IPS DF 6.9 (cell line): ENCODE data around the gene TMEM272.

ENCODE experiments used
- DNase-seq: peaks from one replicate; pipeline ENCODE4 v3.0.0-alpha.2; 2013; ENCODE audit warnings: low read depth, low spot score
- H3K27ac ChIP-seq: one replicate; pipeline ENCODE4 v1.5.1; 2013; ENCODE audit warnings: low read length, control low read depth
- H3K27me3 ChIP-seq: 2 replicates; pipeline ENCODE4 v1.6.1; 2013; ENCODE audit warnings: mild to moderate bottlenecking, low read length; ENCODE audit not compliant: control insufficient read depth, insufficient read depth
- H3K36me3 ChIP-seq: 2 replicates; pipeline ENCODE4 v1.6.1; 2013; ENCODE audit warnings: low read length; ENCODE audit not compliant: control insufficient read depth, insufficient read depth
- H3K4me1 ChIP-seq: 2 replicates; pipeline ENCODE4 v1.6.1; 2013; ENCODE audit warnings: low read length; ENCODE audit not compliant: control insufficient read depth, insufficient read depth
- H3K4me3 ChIP-seq: 2 replicates; pipeline ENCODE4 v1.5.1; 2013; ENCODE audit warnings: mild to moderate bottlenecking, low read length
- H3K9me3 ChIP-seq: 2 replicates; pipeline ENCODE4 v1.6.1; 2013; ENCODE audit warnings: low read length, inconsistent platforms; ENCODE audit not compliant: control insufficient read depth, insufficient read depth
- WGBS: extraction: QIAGEN DNeasy Blood & Tissue Kit; methylation state at CpG from one replicate; pipeline ENCODE4 v1.1.7; 2013; ENCODE audit warnings: mixed read lengths, missing lambda C conversion rate; ENCODE audit not compliant: insufficient read length, insufficient coverage; 5-methylcytosine and 5-hydroxymethylcytosine counted together

The TMEM272 gene

GRCh38 chr13:51849145-51850101 is 4.4 kb upstream of the TMEM272 start:
- H3K36me3 ChIP-seq, result no peaks in the 10 kb centered on the region
- no peaks in the 10 kb centered on the region for H3K9me3 ChIP-seq
- no peak overlapping the region for H3K27ac ChIP-seq
- DNase-seq, result peak; percentile 83
- no CpG with 5 or more reads among the region's 21 CpGs for WGBS
- no peak overlapping the region for H3K4me3 ChIP-seq
- H3K27me3 ChIP-seq, result no peaks in the 10 kb centered on the region
- no peaks in the 10 kb centered on the region for H3K4me1 ChIP-seq

DNA sequence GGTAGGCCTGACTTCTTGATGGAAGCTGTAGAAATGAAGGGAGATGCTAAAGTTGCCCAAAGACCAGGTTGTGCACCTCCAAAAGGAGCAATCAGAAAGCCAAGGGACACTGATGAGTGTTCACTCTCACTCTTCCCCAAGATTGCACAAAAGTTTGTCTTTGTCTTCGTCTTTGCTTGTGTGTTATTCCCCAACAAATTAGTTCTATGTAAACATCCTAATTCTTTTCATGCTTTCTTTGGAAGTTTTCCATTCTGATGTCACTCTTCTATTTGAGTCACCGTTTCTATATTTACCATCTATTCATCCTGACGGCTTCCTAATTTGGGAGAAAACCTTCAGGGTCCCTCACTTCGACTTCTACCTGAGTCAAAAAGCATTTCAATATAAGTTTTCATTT is 3.7 kb upstream of the TMEM272 start:
- no peaks in the 10 kb centered on the region for H3K36me3 ChIP-seq
- no CpG with 5 or more reads among the region's 4 CpGs for WGBS
- H3K27ac ChIP-seq, result no peak overlapping the region
- no peaks in the 10 kb centered on the region for H3K27me3 ChIP-seq
- no peaks in the 10 kb centered on the region for H3K9me3 ChIP-seq
- DNase-seq, result no peak
- H3K4me3 ChIP-seq, result no peak overlapping the region
- no peaks in the 10 kb centered on the region for H3K4me1 ChIP-seq

- no peaks in the 10 kb centered on the region for H3K9me3 ChIP-seq
- no peaks in the 10 kb centered on the region for H3K27me3 ChIP-seq
- H3K27ac ChIP-seq, result no peak overlapping the region
- DNase-seq, result no peak
- WGBS, result no CpG with 5 or more reads among the region's 1 CpG
- H3K4me1 ChIP-seq, result no peaks in the 10 kb centered on the region
- no peak overlapping the region for H3K4me3 ChIP-seq
- H3K36me3 ChIP-seq, result no peaks in the 10 kb centered on the region
These were observed 1.8 kb upstream of the TMEM272 start for GRCh38 chr13:51846756-51847155.

- no peak for DNase-seq
- Histone ChIP-seq H3K27me3 (no peaks in the 10 kb centered on the region), H3K9me3 (no peaks in the 10 kb centered on the region), H3K4me3 (no peak overlapping the region), H3K4me1 (no peaks in the 10 kb centered on the region), H3K36me3 (no peaks in the 10 kb centered on the region), H3K27ac (no peak overlapping the region)
- WGBS, result no CpG with 5 or more reads among the region's 5 CpGs
These were observed 769 bp upstream of the TMEM272 start for GRCh38 chr13:51845574-51846318.

- WGBS, result no CpG with 5 or more reads among the region's 3 CpGs
- Histone ChIP-seq H3K36me3 (no peaks in the 10 kb centered on the region), H3K27ac (no peak overlapping the region)
These were observed 1.4 kb downstream of the TMEM272 start for GRCh38 chr13:51843529-51843928.

DNA sequence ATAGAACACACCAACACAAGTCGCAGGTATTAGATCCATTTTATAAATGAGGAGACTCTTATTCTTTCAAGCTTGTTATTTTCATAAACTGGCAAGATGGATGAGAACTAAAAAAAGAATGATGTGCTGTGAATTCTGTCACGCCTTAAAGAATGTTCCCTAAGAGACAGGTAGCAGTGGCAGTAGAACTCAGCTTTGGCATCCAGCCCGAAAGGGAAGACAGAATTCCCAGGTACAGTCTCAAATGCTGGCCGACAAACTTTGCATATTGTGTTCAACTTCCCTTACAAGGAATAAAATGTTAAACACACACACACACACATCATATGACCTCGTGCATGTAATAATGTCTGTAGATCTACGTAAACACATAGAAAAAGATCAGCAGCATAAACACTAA is 3.2 kb downstream of the TMEM272 start:
- H3K9me3 ChIP-seq, result no peaks in the 10 kb centered on the region
- H3K4me3 ChIP-seq, result no peak overlapping the region
- no peaks in the 10 kb centered on the region for H3K4me1 ChIP-seq
- H3K27ac ChIP-seq, result no peak overlapping the region
- no peaks in the 10 kb centered on the region for H3K27me3 ChIP-seq
- H3K36me3 ChIP-seq, result no peaks in the 10 kb centered on the region
- no peak for DNase-seq
- no CpG with 5 or more reads among the region's 6 CpGs for WGBS

More at GRCh38 chr13:51843529-51843928, 1.4 kb downstream of the TMEM272 start:
- no peak for DNase-seq
- Histone ChIP-seq H3K27me3 (no peaks in the 10 kb centered on the region), H3K9me3 (no peaks in the 10 kb centered on the region), H3K4me1 (no peaks in the 10 kb centered on the region), H3K4me3 (no peak overlapping the region)

GRCh38 chr13:51840917-51841316 is 4.1 kb downstream of the TMEM272 start:
- DNase-seq, result no peak

GRCh38 chr13:51839711-51840540 is 5.1 kb downstream of the TMEM272 start:
- Histone ChIP-seq H3K4me3 (no peak overlapping the region), H3K36me3 (no peaks in the 10 kb centered on the region), H3K27me3 (no peaks in the 10 kb centered on the region), H3K9me3 (no peaks in the 10 kb centered on the region), H3K27ac (no peak overlapping the region), H3K4me1 (no peaks in the 10 kb centered on the region)
- WGBS, result no CpG with 5 or more reads among the region's 10 CpGs
- no peak for DNase-seq

More at GRCh38 chr13:51840917-51841316, 4.1 kb downstream of the TMEM272 start:
- H3K27ac ChIP-seq, result no peak overlapping the region
- H3K9me3 ChIP-seq, result no peaks in the 10 kb centered on the region
- no peaks in the 10 kb centered on the region for H3K27me3 ChIP-seq
- no peaks in the 10 kb centered on the region for H3K36me3 ChIP-seq
- no peaks in the 10 kb centered on the region for H3K4me1 ChIP-seq
- no peak overlapping the region for H3K4me3 ChIP-seq
- no CpG with 5 or more reads among the region's 6 CpGs for WGBS

DNA sequence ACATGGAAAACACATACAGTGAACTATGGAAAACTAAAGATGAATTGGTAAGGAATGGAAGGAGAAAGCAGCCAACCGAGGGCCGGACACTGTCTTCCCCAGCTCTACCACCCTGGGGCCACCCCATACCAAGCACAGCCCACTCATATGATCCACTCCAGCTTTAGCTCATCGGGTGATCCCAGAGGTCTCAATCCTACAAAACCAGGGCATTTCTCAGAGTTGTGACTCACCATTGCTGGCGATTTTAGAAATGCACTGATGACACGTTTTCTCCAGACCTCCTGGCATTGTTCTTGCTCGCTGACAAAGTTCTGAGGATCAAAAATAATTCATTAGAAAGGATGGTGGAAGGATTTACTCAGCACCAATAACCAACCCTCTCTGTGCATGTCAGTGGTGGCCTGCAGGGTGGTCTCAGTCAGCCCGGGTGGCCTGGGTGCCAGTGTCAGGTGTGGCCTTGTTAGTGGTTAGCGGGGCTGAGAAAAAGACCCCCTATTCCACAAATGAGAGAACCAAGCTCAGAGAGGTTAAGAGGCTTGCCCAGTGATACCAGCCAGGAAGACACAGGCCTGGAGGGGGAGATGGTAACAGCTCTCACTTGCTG is 6.6 kb downstream of the TMEM272 start:
- Histone ChIP-seq H3K4me3 (no peak overlapping the region), H3K27me3 (no peaks in the 10 kb centered on the region), H3K9me3 (no peaks in the 10 kb centered on the region), H3K36me3 (no peaks in the 10 kb centered on the region), H3K27ac (no peak overlapping the region), H3K4me1 (no peaks in the 10 kb centered on the region)
- DNase-seq, result no peak
- no CpG with 5 or more reads among the region's 8 CpGs for WGBS

DNA sequence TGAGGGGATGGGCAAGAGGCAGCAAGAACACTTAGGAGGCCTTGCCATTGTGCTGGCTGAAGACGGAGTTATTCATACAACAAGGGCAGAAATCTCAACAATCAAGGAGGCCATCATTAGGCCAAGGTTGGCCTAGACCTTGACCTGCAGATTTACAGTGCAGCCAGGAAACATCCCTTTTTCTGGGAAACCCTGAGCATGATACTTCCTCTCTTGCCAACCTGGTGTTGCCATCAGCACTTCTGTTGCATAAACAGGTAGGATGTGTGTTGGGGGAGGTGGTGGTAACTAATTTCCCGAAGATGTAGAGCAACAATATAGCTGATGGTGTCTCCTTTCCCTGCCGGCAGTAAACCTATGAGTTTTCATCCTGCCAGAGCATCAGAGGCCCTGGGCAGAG is 8.0 kb downstream of the TMEM272 start:
- H3K27ac ChIP-seq, result no peak overlapping the region
- H3K36me3 ChIP-seq, result no peaks in the 10 kb centered on the region
- H3K4me1 ChIP-seq, result no peaks in the 10 kb centered on the region
- no peaks in the 10 kb centered on the region for H3K9me3 ChIP-seq
- no CpG with 5 or more reads among the region's 3 CpGs for WGBS
- no peak for DNase-seq
- H3K27me3 ChIP-seq, result no peaks in the 10 kb centered on the region
- no peak overlapping the region for H3K4me3 ChIP-seq
